ENCODE results near the gene CEACAM16.
"Not testable (repeated sequence)": the region's sequence is repeated elsewhere in the genome, so short reads cannot be mapped to it uniquely, and the experiment has no call there.

The CEACAM16 gene

GRCh38 chr19:44705502-44706010 is 6.6 kb downstream of the CEACAM16 start:
- DNase-seq: no peak

GRCh38 chr19:44706506-44707236 is 7.7 kb downstream of the CEACAM16 start:
- no peak for DNase-seq

GRCh38 chr19:44707794-44708193 is 8.8 kb downstream of the CEACAM16 start:
- DNase-seq: no peak

GRCh38 chr19:44708940-44709339 is 10.0 kb downstream of the CEACAM16 start:
- no peak for DNase-seq

GRCh38 chr19:44709434-44710266 is 10.7 kb downstream of the CEACAM16 start:
- not testable (repeated sequence) for DNase-seq

- no peak for DNase-seq
Observed at GRCh38 chr19:44710483-44710882, 11.5 kb downstream of the CEACAM16 start.

- no peak for DNase-seq
Observed at GRCh38 chr19:44712864-44713515, 14.0 kb downstream of the CEACAM16 start.

- no peak for DNase-seq
Observed at GRCh38 chr19:44714597-44715169, 15.7 kb downstream of the CEACAM16 start.

GRCh38 chr19:44717603-44718002 is 18.7 kb downstream of the CEACAM16 start:
- DNase-seq: no peak

GRCh38 chr19:44718441-44719261 is 19.7 kb downstream of the CEACAM16 start:
- DNase-seq: no peak

- no peak for DNase-seq
Observed at GRCh38 chr19:44719262-44719701, 20.3 kb downstream of the CEACAM16 start.

- not testable (repeated sequence) for DNase-seq
Observed at GRCh38 chr19:44720396-44720795, 21.4 kb downstream of the CEACAM16 start.

GRCh38 chr19:44720945-44721344 is 22.0 kb downstream of the CEACAM16 start:
- DNase-seq: no peak

GRCh38 chr19:44721369-44721768 is 22.4 kb downstream of the CEACAM16 start:
- DNase-seq: not testable (repeated sequence)

GRCh38 chr19:44722131-44723121 is 23.5 kb downstream of the CEACAM16 start:
- DNase-seq: no peak

- DNase-seq: no peak
Observed at GRCh38 chr19:44723299-44723951, 24.5 kb downstream of the CEACAM16 start.

- no peak for DNase-seq
Observed at GRCh38 chr19:44723952-44724319, 25.0 kb downstream of the CEACAM16 start.

- DNase-seq: no peak
Observed at GRCh38 chr19:44725251-44725650, 26.3 kb downstream of the CEACAM16 start.

GRCh38 chr19:44725684-44726083 is 26.7 kb downstream of the CEACAM16 start:
- DNase-seq: no peak

GRCh38 chr19:44726465-44726864 is 27.5 kb downstream of the CEACAM16 start:
- no peak for DNase-seq

Measured in NCI-H524 treated with DMSO at 0.1 percent for 48 hours (cell line).